ENCODE results near the gene FMN1. TPM values are rescaled to one million over a fixed set of nuclear protein-coding genes. Genes with fewer than 3 reads are reported as not detected.

The FMN1 gene
- total RNA-seq, 1 experiment from 2014 or later: 3.9 TPM

GRCh38 chr15:33059184-33059583, 135.3 kb downstream of the FMN1 start:
- in situ Hi-C loops (cut with HindIII; ENCODE audit: low pct_unique_long_range_greater_than_20kb, low sequenced_read_pairs): no loop called here
- POLR2A ChIA-PET: interaction anchor here (0.6 kb wide), 1 partner anchor 1150 kb away, joined by 3 read pairs; no protein-coding TSS in a partner anchor

GRCh38 chr15:33057845-33058244, 136.7 kb downstream of the FMN1 start:
- POLR2A ChIA-PET: no interaction called here
- BruUV-seq (replicated peaks): no TSS peak
- no peaks in the 10 kb centered on the region for H3K27me3 ChIP-seq (ENCODE audit: control insufficient read depth, insufficient read depth, low read length)
- H3K36me3 ChIP-seq (ENCODE audit: control insufficient read depth, insufficient read depth, low read length): no peaks in the 10 kb centered on the region
- ATAC-seq (no peak), DNase-seq (ENCODE audit: low read depth, low spot score) (no peak)
- H3K4me3 ChIP-seq (ENCODE audit: low read depth in 2 of 2, low read length in 2 of 2): no peak overlapping the region
- in situ Hi-C loops (cut with HindIII; ENCODE audit: low pct_unique_long_range_greater_than_20kb, low sequenced_read_pairs): no loop called here
- intact Hi-C loops (cut with micrococcal nuclease; ENCODE audit: unreplicated experiment): no loop called here
- no peak for TF ChIP-seq TCF7L2 (IDR thresholded peaks at IDR 0.05; ENCODE audit: low read depth, low read length)
- CTCF ChIA-PET: no interaction called here
- no peak overlapping the region for H3K27ac ChIP-seq (ENCODE audit: low read length)
- no peaks in the 10 kb centered on the region for H3K4me1 ChIP-seq (ENCODE audit: control insufficient read depth, insufficient read depth, low read length)
- no peaks in the 10 kb centered on the region for H3K9me3 ChIP-seq (ENCODE audit: control insufficient read depth, insufficient read depth, low read depth, low read length)

More at GRCh38 chr15:33059184-33059583, 135.3 kb downstream of the FMN1 start:
- Histone ChIP-seq H3K27ac (ENCODE audit: low read length) (no peak overlapping the region), H3K4me1 (ENCODE audit: control insufficient read depth, insufficient read depth, low read length) (no peaks in the 10 kb centered on the region), H3K27me3 (ENCODE audit: control insufficient read depth, insufficient read depth, low read length) (no peaks in the 10 kb centered on the region), H3K36me3 (ENCODE audit: control insufficient read depth, insufficient read depth, low read length) (no peaks in the 10 kb centered on the region), H3K4me3 (ENCODE audit: low read depth in 2 of 2, low read length in 2 of 2) (no peak overlapping the region), H3K9me3 (ENCODE audit: control insufficient read depth, insufficient read depth, low read depth, low read length) (no peaks in the 10 kb centered on the region)
- no peak for DNase-seq (ENCODE audit: low read depth, low spot score)
- no peak for ATAC-seq
- intact Hi-C loops (cut with micrococcal nuclease; ENCODE audit: unreplicated experiment): no loop called here
- TF ChIP-seq REST (IDR thresholded peaks at IDR 0.05; ENCODE audit: insufficient read depth in 1 of 2, low read depth in 2 of 2, low read length in 1 of 2) (no peak), TCF7L2 (IDR thresholded peaks at IDR 0.05; ENCODE audit: low read depth, low read length) (no peak), POLR2AphosphoS5 (IDR thresholded peaks at IDR 0.05; ENCODE audit: low read depth, low read length) (no peak), SIN3A (IDR thresholded peaks at IDR 0.05; ENCODE audit: borderline replicate concordance, insufficient read depth, low read depth, low read length) (no peak), CTCF (IDR thresholded peaks at IDR 0.05) (no peak)
- BruUV-seq (replicated peaks): no TSS peak
- CTCF ChIA-PET: no interaction called here

- in situ Hi-C loops (cut with HindIII; ENCODE audit: low pct_unique_long_range_greater_than_20kb, low sequenced_read_pairs) (no loop called here), intact Hi-C loops (cut with micrococcal nuclease; ENCODE audit: unreplicated experiment) (no loop called here)
- BruUV-seq (replicated peaks): no TSS peak
- H3K4me3 ChIP-seq (ENCODE audit: low read depth in 2 of 2, low read length in 2 of 2): no peak overlapping the region
- no peaks in the 10 kb centered on the region; the same call in 1 of the 2 replicates for H3K9me3 ChIP-seq (ENCODE audit: control insufficient read depth, insufficient read depth, low read depth, low read length)
- H3K4me1 ChIP-seq (ENCODE audit: control insufficient read depth, insufficient read depth, low read length): no peaks in the 10 kb centered on the region
- TF ChIP-seq POLR2AphosphoS5 (IDR thresholded peaks at IDR 0.05; ENCODE audit: low read depth, low read length): no peak
- TF ChIP-seq REST (IDR thresholded peaks at IDR 0.05; ENCODE audit: insufficient read depth in 1 of 2, low read depth in 2 of 2, low read length in 1 of 2): no peak
- no peak for TF ChIP-seq SIN3A (IDR thresholded peaks at IDR 0.05; ENCODE audit: borderline replicate concordance, insufficient read depth, low read depth, low read length)
- no peak for TF ChIP-seq TCF7L2 (IDR thresholded peaks at IDR 0.05; ENCODE audit: low read depth, low read length)
- no peak for TF ChIP-seq CTCF (IDR thresholded peaks at IDR 0.05)
- ATAC-seq: no peak
- no peak for DNase-seq (ENCODE audit: low read depth, low spot score)
- no peaks in the 10 kb centered on the region for H3K36me3 ChIP-seq (ENCODE audit: control insufficient read depth, insufficient read depth, low read length)
- POLR2A ChIA-PET: no interaction called here
- CTCF ChIA-PET: no interaction called here
- no peak overlapping the region for H3K27ac ChIP-seq (ENCODE audit: low read length)
- H3K27me3 ChIP-seq (ENCODE audit: control insufficient read depth, insufficient read depth, low read length): no peaks in the 10 kb centered on the region
Measured at GRCh38 chr15:33055962-33056361, 138.6 kb downstream of the FMN1 start.
